ENCODE measurements around the gene ERN1. TPM values are rescaled to one million over a fixed set of nuclear protein-coding genes. Genes with fewer than 3 reads are reported as not detected.

ERN1 gene
- polyA plus RNA-seq, 3 donors, result 7.8 to 8.9 (median 8.4) TPM

GRCh38 chr17:64087252-64088005 is 42.5 kb downstream of the ERN1 start:
- DNase-seq (ENCODE audit: low read depth in 3 of 3, low spot score in 2 of 3), result no peak

- DNase-seq (ENCODE audit: low read depth in 3 of 3, low spot score in 2 of 3), result no peak
Observed at GRCh38 chr17:64085650-64086005, 44.3 kb downstream of the ERN1 start.

GRCh38 chr17:64084940-64085649 is 44.8 kb downstream of the ERN1 start:
- no peak for DNase-seq (ENCODE audit: low read depth in 3 of 3, low spot score in 2 of 3)

GRCh38 chr17:64084086-64084939 is 45.6 kb downstream of the ERN1 start:
- no peak for DNase-seq (ENCODE audit: low read depth in 3 of 3, low spot score in 2 of 3)

- DNase-seq (ENCODE audit: low read depth in 3 of 3, low spot score in 2 of 3), result no peak
Observed at GRCh38 chr17:64083563-64084085, 46.3 kb downstream of the ERN1 start.

- DNase-seq (ENCODE audit: low read depth in 3 of 3, low spot score in 2 of 3), result no peak
Observed at GRCh38 chr17:64083093-64083492, 46.9 kb downstream of the ERN1 start.

GRCh38 chr17:64081802-64082799 is 47.8 kb downstream of the ERN1 start:
- no peak for DNase-seq (ENCODE audit: low read depth in 3 of 3, low spot score in 2 of 3)

GRCh38 chr17:64080174-64080618 is 49.7 kb downstream of the ERN1 start:
- DNase-seq (ENCODE audit: low read depth in 3 of 3, low spot score in 2 of 3), result no peak

GRCh38 chr17:64077379-64077778 is 52.6 kb downstream of the ERN1 start:
- no peak for DNase-seq (ENCODE audit: low read depth in 3 of 3, low spot score in 2 of 3)

GRCh38 chr17:64075913-64076312 is 54.0 kb downstream of the ERN1 start:
- no peak for DNase-seq (ENCODE audit: low read depth in 3 of 3, low spot score in 2 of 3)

GRCh38 chr17:64074704-64075426 is 55.1 kb downstream of the ERN1 start:
- no peak for DNase-seq (ENCODE audit: low read depth in 3 of 3, low spot score in 2 of 3)

GRCh38 chr17:64073771-64074703 is 55.9 kb downstream of the ERN1 start:
- no peak for DNase-seq (ENCODE audit: low read depth in 3 of 3, low spot score in 2 of 3)

- DNase-seq (ENCODE audit: low read depth in 3 of 3, low spot score in 2 of 3), result no peak
Observed at GRCh38 chr17:64071111-64071510, 58.8 kb downstream of the ERN1 start.

GRCh38 chr17:64070213-64070612 is 59.7 kb downstream of the ERN1 start:
- no peak for DNase-seq (ENCODE audit: low read depth in 3 of 3, low spot score in 2 of 3)

- DNase-seq (ENCODE audit: low read depth in 3 of 3, low spot score in 2 of 3), result no peak
Observed at GRCh38 chr17:64069143-64069542, 60.8 kb downstream of the ERN1 start.

- no peak for DNase-seq (ENCODE audit: low read depth in 3 of 3, low spot score in 2 of 3)
Observed at GRCh38 chr17:64067657-64068056, 62.3 kb downstream of the ERN1 start.

- DNase-seq (ENCODE audit: low read depth in 3 of 3, low spot score in 2 of 3), result no peak
Observed at GRCh38 chr17:64066716-64067115, 63.2 kb downstream of the ERN1 start.

- DNase-seq (ENCODE audit: low read depth in 3 of 3, low spot score in 2 of 3), result no peak
Observed at GRCh38 chr17:64065161-64065560, 64.8 kb downstream of the ERN1 start.

Measured in right renal cortex interstitium (tissue), 3 donors.